ENCODE results near the gene AKTIP. TPM values are rescaled to one million over a fixed set of nuclear protein-coding genes. Genes with fewer than 3 reads are reported as not detected.

AKTIP gene
- 10 to 100 TPM; 37.0 to 68.7 (median 50.5) TPM for total RNA-seq

DNA sequence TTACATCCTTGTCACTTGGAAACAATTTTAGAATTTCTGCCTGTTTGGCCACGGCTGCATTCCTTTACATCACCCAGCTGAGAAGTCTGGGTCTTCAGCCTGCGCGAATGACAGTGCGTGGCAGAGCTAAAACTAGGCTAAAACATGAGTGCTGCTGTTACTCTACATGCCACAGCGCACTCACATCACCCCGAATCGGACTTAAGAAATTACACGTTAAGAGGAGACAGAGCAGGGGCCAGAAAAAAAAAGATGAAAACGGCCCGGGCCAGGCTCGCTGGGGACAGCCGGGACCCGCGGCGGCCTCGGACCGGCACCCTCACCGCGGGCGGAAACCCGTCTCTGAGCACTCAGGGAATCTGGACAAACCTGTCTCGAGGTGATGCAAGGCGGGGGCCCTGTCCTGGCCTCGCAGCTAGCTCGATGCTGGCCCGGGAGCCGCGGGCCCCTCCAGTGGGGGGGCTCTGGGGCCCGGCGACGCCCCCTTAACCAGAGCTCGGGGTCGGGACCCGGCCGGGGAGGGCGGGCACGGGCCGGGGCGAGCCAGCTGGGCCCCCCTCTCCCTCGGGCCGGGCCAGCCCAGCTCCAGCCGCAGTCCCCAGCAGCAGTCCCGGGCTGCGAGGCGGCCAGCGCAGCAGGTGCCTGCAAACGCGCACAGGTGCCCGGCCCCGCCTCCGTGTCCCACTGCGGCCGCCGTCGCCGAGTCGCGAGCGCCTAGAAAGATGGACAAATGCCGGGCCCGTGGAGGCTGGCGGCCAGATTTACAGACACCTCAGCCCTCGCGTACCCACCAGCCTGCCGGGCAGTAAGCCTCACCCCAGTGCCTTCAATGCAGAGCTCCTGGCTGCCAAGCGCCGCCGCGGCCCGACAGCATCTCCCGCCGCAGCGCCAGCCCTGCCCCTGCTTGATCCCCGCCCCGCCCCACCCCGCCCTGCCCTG lies at the start of gene AKTIP:
Gene AKTIP, minus strand, starts transcription at position 879 of the 939 bp plus-strand sequence. CDS start 2,950 bp downstream, outside the sequence.
- peaks cover 0 to 5% (median 2%) of the 10 kb centered on the region in 4 donors for H3K36me3 ChIP-seq
- H3K4me1 ChIP-seq: peaks cover 19 to 48% (median 31%) of the 10 kb centered on the region in 4 donors
- peak within 1 kb of the TSS; percentile 72 to 93 (median 84) for H3K4me3 ChIP-seq
- peak; percentile 62 for DNase-seq
- no peaks in the 10 kb centered on the region for H3K27me3 ChIP-seq
- TF ChIP-seq POLR2AphosphoS5 (IDR thresholded peaks at IDR 0.05) (peak in 2 of 3 donors; percentile 3 to 37), EP300 (IDR thresholded peaks at IDR 0.05; ENCODE audit: low read depth) (no peak), POLR2A (IDR thresholded peaks at IDR 0.05) (peak; percentile 10)
- intact Hi-C loops (cut with DNase I; ENCODE audit: low total_unique reads) (no loop called here), in situ Hi-C loops (cut with MboI; ENCODE audit: low pct_ligation_motif_present in 1 of 4, low pct_unique_long_range_greater_than_20kb in 1 of 4, low sequenced_read_pairs in 3 of 4) (no loop called here)
- peak within 1 kb of the TSS; percentile 93 to 99 (median 96) for H3K27ac ChIP-seq
- no peaks in the 10 kb centered on the region for H3K9me3 ChIP-seq
- WGBS, 2 donors (ENCODE audit: low coverage in 1 of 2): 0 to 2% methylated on average over 7 to 26 of the region's 76 CpGs

DNA sequence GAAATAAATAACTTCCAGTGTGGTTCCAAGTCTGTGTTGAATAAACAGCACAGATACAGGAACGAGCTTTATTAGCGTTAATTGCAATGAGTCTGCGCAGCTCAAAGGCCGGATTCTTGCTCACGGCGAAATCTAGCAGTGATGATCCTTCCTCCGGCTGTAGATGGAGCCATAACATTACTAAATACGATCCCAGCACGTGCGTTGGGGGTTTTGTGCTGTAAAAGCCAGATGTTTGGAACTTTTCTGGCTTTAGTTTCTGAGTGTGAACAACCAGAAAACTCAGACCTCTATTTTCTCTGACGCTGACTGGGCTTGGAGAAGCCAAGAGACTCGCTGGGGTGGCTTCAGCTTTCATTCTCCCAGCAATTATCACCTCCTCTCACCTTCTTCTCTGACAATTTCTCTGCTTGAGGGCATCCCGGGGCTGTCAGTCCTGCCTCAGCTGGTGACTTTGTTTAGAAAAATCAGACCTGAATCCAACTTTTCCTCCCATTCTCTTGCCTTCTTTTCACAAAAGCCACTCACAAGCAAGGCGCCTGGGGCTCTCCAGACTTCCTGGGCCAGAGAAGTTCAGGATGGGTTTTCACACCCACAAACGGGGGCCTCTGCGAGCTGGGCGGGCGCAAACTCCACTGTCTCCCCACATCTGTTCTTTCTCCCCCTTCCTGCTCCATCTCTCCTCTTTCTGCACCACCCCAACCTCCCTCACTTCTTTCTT lies 47.1 kb upstream of the AKTIP start:
- 19 to 22% methylated on average over 11 to 18 of the region's 18 CpGs for WGBS, 2 donors (ENCODE audit: low coverage in 1 of 2)
- in situ Hi-C loops (cut with MboI; ENCODE audit: low pct_ligation_motif_present in 1 of 4, low pct_unique_long_range_greater_than_20kb in 1 of 4, low sequenced_read_pairs in 3 of 4): no loop called here
- Histone ChIP-seq H3K27me3 (peaks cover 12% of the 10 kb centered on the region), H3K27ac (no peak overlapping the region), H3K4me3 (no peak overlapping the region), H3K36me3 (no peaks in the 10 kb centered on the region), H3K4me1 (peaks cover 0 to 10% (median 6%) of the 10 kb centered on the region in 4 donors), H3K9me3 (no peaks in the 10 kb centered on the region)
- DNase-seq: peak; percentile 45
- intact Hi-C loops (cut with DNase I; ENCODE audit: low total_unique reads): no loop called here
- no peak for TF ChIP-seq POLR2A (IDR thresholded peaks at IDR 0.05)
- TF ChIP-seq CTCF (IDR thresholded peaks at IDR 0.05): peak; percentile 52 to 62 (median 60)

- no peak overlapping the region for H3K27ac ChIP-seq
- TF ChIP-seq CTCF (IDR thresholded peaks at IDR 0.05): peak in 1 of 5 experiments; percentile 2
- no peak for TF ChIP-seq POLR2A (IDR thresholded peaks at IDR 0.05)
- WGBS, 2 donors (ENCODE audit: low coverage in 1 of 2): 53% methylated on average over 4 of the region's 4 CpGs; no CpG with 5 or more reads in 1 of the 2 donors
- H3K4me3 ChIP-seq: no peak overlapping the region
- H3K4me1 ChIP-seq: peaks cover 0 to 10% (median 6%) of the 10 kb centered on the region in 4 donors
- in situ Hi-C loops (cut with MboI; ENCODE audit: low pct_ligation_motif_present in 1 of 4, low pct_unique_long_range_greater_than_20kb in 1 of 4, low sequenced_read_pairs in 3 of 4): no loop called here
- intact Hi-C loops (cut with DNase I; ENCODE audit: low total_unique reads): no loop called here
- no peak for DNase-seq
- H3K36me3 ChIP-seq: no peaks in the 10 kb centered on the region
- H3K27me3 ChIP-seq: peaks cover 12% of the 10 kb centered on the region
- H3K9me3 ChIP-seq: no peaks in the 10 kb centered on the region
Observed at GRCh38 chr16:53546988-53547391, 44.0 kb upstream of the AKTIP start.

DNA sequence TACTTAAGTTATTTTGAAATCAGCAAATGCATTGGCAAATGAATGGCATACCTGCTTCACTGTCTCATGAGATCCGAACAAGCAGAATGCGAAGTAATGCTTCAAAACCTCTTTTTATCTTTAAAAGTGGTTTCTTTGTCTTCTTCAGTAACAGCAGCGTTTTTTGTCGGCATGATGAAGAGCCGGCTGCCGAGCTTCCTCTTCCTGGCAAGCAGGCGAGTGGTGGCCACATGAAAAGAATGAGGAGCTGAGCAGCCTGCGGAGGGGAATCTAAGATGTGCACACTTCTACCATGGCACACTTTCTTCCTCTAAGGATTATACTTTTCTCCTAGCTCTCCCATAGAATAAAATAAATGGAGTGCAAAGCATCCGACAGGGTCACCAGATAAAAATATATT lies 42.4 kb upstream of the AKTIP start:
- no peak overlapping the region for H3K27ac ChIP-seq
- no peaks in the 10 kb centered on the region for H3K36me3 ChIP-seq
- in situ Hi-C loops (cut with MboI; ENCODE audit: low pct_ligation_motif_present in 1 of 4, low pct_unique_long_range_greater_than_20kb in 1 of 4, low sequenced_read_pairs in 3 of 4) (no loop called here), intact Hi-C loops (cut with DNase I; ENCODE audit: low total_unique reads) (no loop called here)
- TF ChIP-seq CTCF (IDR thresholded peaks at IDR 0.05) (no peak), POLR2AphosphoS5 (IDR thresholded peaks at IDR 0.05) (no peak), EP300 (IDR thresholded peaks at IDR 0.05; ENCODE audit: low read depth) (no peak), POLR2A (IDR thresholded peaks at IDR 0.05) (no peak)
- DNase-seq: no peak
- H3K4me1 ChIP-seq: peaks cover 0 to 9% (median 6%) of the 10 kb centered on the region in 4 donors
- 64 to 92% methylated on average over 1 to 9 of the region's 9 CpGs for WGBS, 2 donors (ENCODE audit: low coverage in 1 of 2)
- H3K4me3 ChIP-seq: no peak overlapping the region
- H3K27me3 ChIP-seq: peaks cover 10% of the 10 kb centered on the region
- no peaks in the 10 kb centered on the region for H3K9me3 ChIP-seq

All from transverse colon (tissue), 4 donors.